GM23338 (cell line): ENCODE measurements around the gene STK32C. TPM values are rescaled to one million over a fixed set of nuclear protein-coding genes. Genes with fewer than 3 reads are reported as not detected.

Experiments used
- ATAC-seq: fragments of 200-7000 bp; cut with Tn5 transposase; 3 replicates; pipeline ENCODE4 v1.9.1; 2020
- DNase-seq: peaks from one replicate; pipeline ENCODE4 v3.0.0-alpha.2; 2015; ENCODE audit warnings: low spot score
- H2AFZ ChIP-seq: fragments of 200-600 bp; sonication (generic); 2 replicates; pipeline ENCODE4 v1.8.0; 2016; ENCODE audit warnings: antibody characterized with exemption, mild to moderate bottlenecking, moderate library complexity
- H3F3A ChIP-seq: fragments of 200-600 bp; sonication (generic); replicated peaks from 2 replicates; pipeline ENCODE4 v1.8.0; 2017; ENCODE audit warnings: antibody characterized with exemption, mixed run types, low read depth
- H3K27ac ChIP-seq: fragments of 200-600 bp; sonication (generic); 2 replicates; pipeline ENCODE4 v1.6.1; 2016; ENCODE audit warnings: low read depth
- H3K27me3 ChIP-seq: fragments of 200-600 bp; sonication (generic); 2 replicates; pipeline ENCODE4 v1.8.0; 2016; ENCODE audit warnings: mild to moderate bottlenecking, mixed run types, moderate library complexity; ENCODE audit not compliant: insufficient read depth
- H3K36me3 ChIP-seq: fragments of 200-600 bp; sonication (generic); 2 replicates; pipeline ENCODE4 v1.8.0; 2016; ENCODE audit warnings: mild to moderate bottlenecking; ENCODE audit not compliant: insufficient read depth
- H3K4me1 ChIP-seq: fragments of 200-600 bp; sonication (generic); 2 replicates; pipeline ENCODE4 v1.8.0; 2016; ENCODE audit warnings: mild to moderate bottlenecking, moderate library complexity; ENCODE audit not compliant: insufficient read depth
- H3K4me2 ChIP-seq: fragments of 200-600 bp; sonication (generic); 2 replicates; pipeline ENCODE4 v1.7.1; 2017; ENCODE audit warnings: mixed run types
- H3K4me3 ChIP-seq: fragments of 200-600 bp; sonication (generic); 2 replicates; pipeline ENCODE4 v1.6.1; 2016; ENCODE audit warnings: mixed run types
- H3K79me2 ChIP-seq: fragments of 200-600 bp; sonication (generic); replicated peaks from 2 replicates; pipeline ENCODE4 v1.8.0; 2017; ENCODE audit warnings: mild to moderate bottlenecking; ENCODE audit not compliant: insufficient read depth
- H3K9me2 ChIP-seq: fragments of 200-600 bp; sonication (generic); 2 replicates; pipeline ENCODE4 v1.8.0; 2017; ENCODE audit not compliant: insufficient read depth
- H4K20me1 ChIP-seq: fragments of 200-600 bp; sonication (generic); replicated peaks from 2 replicates; pipeline ENCODE4 v1.8.0; 2017; ENCODE audit warnings: mild to moderate bottlenecking; ENCODE audit not compliant: insufficient read depth
- H3K27ac Mint-ChIP-seq: 2 replicates; pipeline ENCODE4 v1.8.0; 2020; ENCODE audit warnings: inconsistent platforms, mild to moderate bottlenecking, moderate library complexity, mixed read lengths
- H3K27me3 Mint-ChIP-seq: 3 replicates; pipeline ENCODE4 v1.8.0; 2022; ENCODE audit warnings: low read depth, mild to moderate bottlenecking, moderate library complexity, mixed read lengths, inconsistent platforms; ENCODE audit not compliant: insufficient read depth, poor library complexity
- H3K36me3 Mint-ChIP-seq: 3 replicates; pipeline ENCODE4 v1.8.0; 2021; ENCODE audit warnings: low read depth, mild to moderate bottlenecking, inconsistent platforms, moderate library complexity, mixed read lengths
- H3K4me1 Mint-ChIP-seq: 3 replicates; pipeline ENCODE4 v1.8.0; 2020; ENCODE audit warnings: mild to moderate bottlenecking, inconsistent platforms, mixed read lengths
- H3K4me3 Mint-ChIP-seq: 3 replicates; pipeline ENCODE4 v1.8.0; 2021; ENCODE audit warnings: moderate library complexity, mild to moderate bottlenecking, inconsistent platforms, mixed read lengths
- H3K9me3 Mint-ChIP-seq: 3 replicates; pipeline ENCODE4 v1.8.0; 2020; ENCODE audit warnings: moderate library complexity, mild to moderate bottlenecking, inconsistent platforms, mixed read lengths
- CREB1 ChIP-seq: fragments of 250-450 bp; sonication (Bioruptor Pico); IDR thresholded peaks from 2 replicates; pipeline ENCODE4 v1.5.0; 2020; ENCODE audit warnings: low read depth, mild to moderate bottlenecking, moderate library complexity
- EZH2 ChIP-seq: fragments of 200-600 bp; sonication (generic); IDR thresholded peaks from one replicate; pipeline ENCODE4 v1.8.0; 2017; ENCODE audit warnings: antibody characterized with exemption, mild to moderate bottlenecking, low read depth; ENCODE audit not compliant: unreplicated experiment
- EZH2phosphoT487 ChIP-seq: fragments of 200-600 bp; sonication (generic); IDR thresholded peaks from one replicate; pipeline ENCODE4 v1.8.1; 2018; ENCODE audit warnings: antibody characterized with exemption; ENCODE audit not compliant: unreplicated experiment
- JUNB ChIP-seq: IDR thresholded peaks from one replicate; pipeline ENCODE4 v1.6.1; 2016; ENCODE audit warnings: antibody characterized with exemption; ENCODE audit not compliant: unreplicated experiment
- POLR2AphosphoS5 ChIP-seq: IDR thresholded peaks from 2 replicates; pipeline ENCODE4 v1.6.1; 2016; ENCODE audit warnings: antibody characterized with exemption, low read depth
- STAT1 ChIP-seq: IDR thresholded peaks from one replicate; pipeline ENCODE4 v1.6.1; 2016; ENCODE audit warnings: antibody characterized with exemption; ENCODE audit not compliant: unreplicated experiment
- ZNF114 ChIP-seq: fragments of 250-450 bp; sonication (Bioruptor Pico); IDR thresholded peaks from 2 replicates; pipeline ENCODE4 v1.5.0; 2020; ENCODE audit warnings: mild to moderate bottlenecking, moderate library complexity
- ZNF462 ChIP-seq: fragments of 250-450 bp; sonication (Bioruptor Pico); IDR thresholded peaks from 2 replicates; pipeline ENCODE4 v1.5.0; 2020; ENCODE audit warnings: mild to moderate bottlenecking, moderate library complexity
- polyA plus RNA-seq: library from polyadenylated mRNA; unstranded; fragments of >200 nt; fragmentation: Nextera tagmentation; extraction: Ambion mirVana; gene quantifications from 2 replicates; pipeline ENCODE4 v1.2.1, GENCODE V29; 2016
- total RNA-seq: library from RNA; depleted of rRNA; stranded (reverse); fragments of >200 nt; shearing (Covaris generic); gene quantifications from 2 replicates; pipeline ENCODE4 v1.2.3, GENCODE V29; 2014
- TF ChIP-seq, protein P1 (sequence below): IDR thresholded peaks from one replicate; pipeline ENCODE4 v1.6.1; 2018; ENCODE audit warnings: antibody characterized with exemption; ENCODE audit not compliant: unreplicated experiment

The STK32C gene
- total and polyA plus RNA-seq, 2 experiments from 2014 or later: 10.2 to 20.5 TPM

DNA sequence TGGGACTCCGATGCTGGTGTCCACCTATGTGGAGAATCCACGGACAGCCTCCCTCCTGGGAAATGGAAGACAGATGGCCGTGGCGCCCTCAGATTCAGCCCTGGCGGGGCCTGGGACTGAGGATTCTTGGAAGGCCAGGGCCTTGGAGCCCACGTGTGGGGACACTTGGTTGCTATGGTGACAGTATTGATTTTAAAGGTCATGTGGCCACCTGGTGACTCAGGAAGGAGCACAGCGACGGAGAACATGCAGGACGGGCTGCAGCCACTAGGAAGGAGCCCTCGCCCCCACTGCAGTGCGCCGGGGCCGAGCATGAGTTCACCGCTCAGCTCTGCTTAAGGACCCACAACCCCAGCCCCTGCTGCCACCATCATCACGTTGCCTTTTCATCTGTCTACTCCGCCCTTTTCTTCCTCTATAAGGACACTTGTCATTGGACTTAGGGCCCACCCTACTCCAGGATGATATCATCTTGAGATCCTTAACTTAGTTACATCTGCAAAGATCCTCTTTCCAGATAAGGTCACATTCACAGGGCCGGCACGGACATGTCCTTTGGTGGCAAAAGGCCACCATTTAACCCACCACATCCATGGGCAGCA, 3.7 kb upstream of the STK32C start:
- TF ChIP-seq ZNF114 (no peak), POLR2AphosphoS5 (no peak)
- Histone ChIP-seq H3K4me2 (no peak overlapping the region), H3K27me3 (peaks cover 34% of the 10 kb centered on the region), H3K9me2 (no peaks in the 10 kb centered on the region), H2AFZ (no peak overlapping the region), H3K4me3 (no peak overlapping the region), H3K36me3 (no peaks in the 10 kb centered on the region), H3K79me2 (no peaks in the 10 kb centered on the region), H4K20me1 (no peaks in the 10 kb centered on the region), H3K27ac (no peak overlapping the region), H3F3A (no peaks in the 10 kb centered on the region), H3K4me1 (no peaks in the 10 kb centered on the region; the same call in 1 of the 2 replicates)
- H3K4me3 Mint-ChIP-seq: no peak overlapping the region
- no peak overlapping the region for H3K27ac Mint-ChIP-seq
- H3K36me3 Mint-ChIP-seq: peaks cover 6% of the 10 kb centered on the region
- H3K27me3 Mint-ChIP-seq: peaks cover 26% of the 10 kb centered on the region
- DNase-seq (peak; percentile 84), ATAC-seq (peak; percentile 7)
- H3K4me1 Mint-ChIP-seq: peaks cover 12% of the 10 kb centered on the region; the same call in 2 of the 3 replicates
- peaks cover 6% of the 10 kb centered on the region for H3K9me3 Mint-ChIP-seq

DNA sequence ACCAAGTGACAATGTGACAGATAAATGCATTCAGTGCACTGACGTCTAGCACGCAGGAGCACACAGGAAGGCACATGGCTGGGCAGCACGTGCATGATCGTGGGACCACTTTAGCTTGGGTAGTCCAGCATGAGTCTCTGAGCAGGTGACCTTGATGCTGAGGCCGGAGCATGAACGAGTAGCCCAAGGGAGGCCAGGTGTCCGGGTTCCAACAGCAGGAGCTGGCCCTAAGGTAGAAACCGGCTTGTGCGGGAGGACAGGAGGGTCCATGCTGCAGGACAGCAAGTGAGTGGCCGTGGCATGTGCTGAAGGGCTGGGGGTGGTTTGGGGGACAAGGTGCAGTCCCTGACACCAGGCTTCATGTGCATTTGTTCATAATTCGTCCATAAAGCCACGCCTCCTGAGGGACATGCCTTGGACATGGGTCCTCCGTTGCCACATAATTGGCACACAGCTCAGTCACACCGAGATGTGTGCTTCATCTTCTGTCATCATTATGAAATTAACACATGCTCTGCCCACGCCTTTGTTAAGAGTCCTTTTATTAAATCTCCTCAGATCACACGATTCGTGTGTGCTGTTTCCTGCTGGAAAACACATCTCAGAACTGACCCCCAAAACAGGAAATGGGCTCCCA, 3.1 kb upstream of the STK32C start:
- peaks cover 40% of the 10 kb centered on the region for H3K27me3 ChIP-seq
- no peak for ATAC-seq

More for the DNA sequence above, 3.1 kb upstream of the STK32C start:
- no peak for DNase-seq
- Mint-ChIP-seq H3K27me3 (peaks cover 32% of the 10 kb centered on the region), H3K4me1 (peaks cover 12% of the 10 kb centered on the region), H3K9me3 (peaks cover 12% of the 10 kb centered on the region), H3K4me3 (no peak overlapping the region), H3K27ac (no peak overlapping the region), H3K36me3 (peaks cover 12% of the 10 kb centered on the region)
- TF ChIP-seq STAT1 (no peak), CREB1 (CRISPR knock-in tag) (no peak), EZH2phosphoT487 (no peak), EZH2 (no peak), JUNB (no peak), ZNF462 (no peak), POLR2AphosphoS5 (no peak)
- TF ChIP-seq, protein P1, sequence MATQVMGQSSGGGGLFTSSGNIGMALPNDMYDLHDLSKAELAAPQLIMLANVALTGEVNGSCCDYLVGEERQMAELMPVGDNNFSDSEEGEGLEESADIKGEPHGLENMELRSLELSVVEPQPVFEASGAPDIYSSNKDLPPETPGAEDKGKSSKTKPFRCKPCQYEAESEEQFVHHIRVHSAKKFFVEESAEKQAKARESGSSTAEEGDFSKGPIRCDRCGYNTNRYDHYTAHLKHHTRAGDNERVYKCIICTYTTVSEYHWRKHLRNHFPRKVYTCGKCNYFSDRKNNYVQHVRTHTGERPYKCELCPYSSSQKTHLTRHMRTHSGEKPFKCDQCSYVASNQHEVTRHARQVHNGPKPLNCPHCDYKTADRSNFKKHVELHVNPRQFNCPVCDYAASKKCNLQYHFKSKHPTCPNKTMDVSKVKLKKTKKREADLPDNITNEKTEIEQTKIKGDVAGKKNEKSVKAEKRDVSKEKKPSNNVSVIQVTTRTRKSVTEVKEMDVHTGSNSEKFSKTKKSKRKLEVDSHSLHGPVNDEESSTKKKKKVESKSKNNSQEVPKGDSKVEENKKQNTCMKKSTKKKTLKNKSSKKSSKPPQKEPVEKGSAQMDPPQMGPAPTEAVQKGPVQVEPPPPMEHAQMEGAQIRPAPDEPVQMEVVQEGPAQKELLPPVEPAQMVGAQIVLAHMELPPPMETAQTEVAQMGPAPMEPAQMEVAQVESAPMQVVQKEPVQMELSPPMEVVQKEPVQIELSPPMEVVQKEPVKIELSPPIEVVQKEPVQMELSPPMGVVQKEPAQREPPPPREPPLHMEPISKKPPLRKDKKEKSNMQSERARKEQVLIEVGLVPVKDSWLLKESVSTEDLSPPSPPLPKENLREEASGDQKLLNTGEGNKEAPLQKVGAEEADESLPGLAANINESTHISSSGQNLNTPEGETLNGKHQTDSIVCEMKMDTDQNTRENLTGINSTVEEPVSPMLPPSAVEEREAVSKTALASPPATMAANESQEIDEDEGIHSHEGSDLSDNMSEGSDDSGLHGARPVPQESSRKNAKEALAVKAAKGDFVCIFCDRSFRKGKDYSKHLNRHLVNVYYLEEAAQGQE: no peak
- no peaks in the 10 kb centered on the region for H4K20me1 ChIP-seq
- no peaks in the 10 kb centered on the region; the same call in 1 of the 2 replicates for H3K4me1 ChIP-seq
- H2AFZ ChIP-seq: no peak overlapping the region
- no peaks in the 10 kb centered on the region for H3F3A ChIP-seq
- H3K4me3 ChIP-seq: no peak overlapping the region
- H3K27ac ChIP-seq: no peak overlapping the region
- no peak overlapping the region for H3K4me2 ChIP-seq
- peaks cover 2% of the 10 kb centered on the region; the same call in 1 of the 2 replicates for H3K36me3 ChIP-seq
- no peaks in the 10 kb centered on the region for H3K79me2 ChIP-seq
- no peaks in the 10 kb centered on the region for H3K9me2 ChIP-seq
